HEK293 (cell line): ENCODE measurements around the gene LAMA4.

Experiments
- CTCF ChIA-PET: fragments of 350-600 bp; formaldehyde crosslinking; extraction: SDS; loops from one replicate; lab custom pipeline; 2021; ENCODE audit warnings: antibody characterized with exemption; lab: Yijun Ruan, JAX
- POLR2A ChIA-PET: fragments of 300-600 bp; formaldehyde crosslinking; extraction: SDS; loops from one replicate; lab custom pipeline; 2020; ENCODE audit warnings: antibody characterized with exemption, inconsistent platforms; lab: Yijun Ruan, JAX
- H3K27ac ChIP-seq: fragments of 200-500 bp; sonication (Bioruptor generic); 2 replicates; pipeline ENCODE4 v1.5.1; 2014; ENCODE audit warnings: low read depth, low read length, control low read depth, inconsistent platforms; ENCODE audit errors: extremely low read depth
- H3K36me3 ChIP-seq, 2 experiments: fragments of 200-500 bp in 1 of 2; sonication (Bioruptor generic) in 1 of 2; 1 replicate in 1 of 2; 2 replicates in 1 of 2; pipeline ENCODE4 v1.5.1; 2014 to 2017; ENCODE audit warnings: inconsistent platforms in 2 of 2, low read length in 2 of 2; ENCODE audit not compliant: control insufficient read depth in 2 of 2, insufficient read depth in 1 of 2
- H3K4me1 ChIP-seq: fragments of 200-500 bp; sonication (Bioruptor generic); 2 replicates; pipeline ENCODE4 v1.5.1; 2014; ENCODE audit warnings: mild to moderate bottlenecking, low read length, inconsistent platforms; ENCODE audit not compliant: control insufficient read depth, insufficient read depth
- H3K4me3 ChIP-seq: 2 replicates; pipeline ENCODE4 v1.5.1; 2011; ENCODE audit warnings: low read depth, mild to moderate bottlenecking, control low read depth, low read length, moderate library complexity
- H3K9me3 ChIP-seq: fragments of 200-500 bp; sonication (Bioruptor generic); 2 replicates; pipeline ENCODE4 v1.5.1; 2014; ENCODE audit warnings: low read depth, low read length, inconsistent platforms; ENCODE audit not compliant: control insufficient read depth, insufficient read depth
- BCL11A ChIP-seq: fragments of 450-650 bp; formaldehyde crosslinking; IDR thresholded peaks from 2 replicates; pipeline ENCODE4 v1.5.1; 2016; ENCODE audit warnings: low read depth, missing biosample characterization, missing genetic modification characterization
- ELK4 ChIP-seq: IDR thresholded peaks from 2 replicates; pipeline ENCODE4 v1.6.1; 2011; ENCODE audit warnings: mild to moderate bottlenecking, low read depth, low read length, borderline replicate concordance
- GLIS2 ChIP-seq: fragments of 450-650 bp; formaldehyde crosslinking; IDR thresholded peaks from 2 replicates; pipeline ENCODE4 v1.5.1; 2016; ENCODE audit warnings: missing biosample characterization, missing genetic modification characterization
- MZF1 ChIP-seq: fragments of 450-650 bp; formaldehyde crosslinking; IDR thresholded peaks from 2 replicates; pipeline ENCODE4 v1.5.1; 2017; ENCODE audit warnings: missing biosample characterization, missing genetic modification characterization, borderline replicate concordance
- OVOL3 ChIP-seq: fragments of 450-650 bp; formaldehyde crosslinking; IDR thresholded peaks from 2 replicates; pipeline ENCODE4 v1.5.1; 2016; ENCODE audit warnings: missing biosample characterization, missing genetic modification characterization
- PBX3 ChIP-seq: sonication (generic); formaldehyde crosslinking; IDR thresholded peaks from 2 replicates; pipeline ENCODE4 v1.8.1; 2022; ENCODE audit warnings: mild to moderate bottlenecking, moderate library complexity, missing genetic modification reagents
- YY2 ChIP-seq: fragments of 450-650 bp; formaldehyde crosslinking; IDR thresholded peaks from 2 replicates; pipeline ENCODE4 v1.5.1; 2016; ENCODE audit warnings: missing biosample characterization, missing genetic modification characterization
- ZBTB17 ChIP-seq: fragments of 450-650 bp; formaldehyde crosslinking; IDR thresholded peaks from 2 replicates; pipeline ENCODE4 v1.5.1; 2016; ENCODE audit warnings: missing biosample characterization, missing genetic modification characterization
- ZBTB44 ChIP-seq: fragments of 450-650 bp; IDR thresholded peaks from 2 replicates; pipeline ENCODE4 v1.5.1; 2018; ENCODE audit warnings: missing biosample characterization, mild to moderate bottlenecking, missing genetic modification characterization
- ZBTB48 ChIP-seq: fragments of 450-650 bp; formaldehyde crosslinking; IDR thresholded peaks from 2 replicates; pipeline ENCODE4 v1.5.1; 2016; ENCODE audit warnings: missing biosample characterization, missing genetic modification characterization
- ZFHX2 ChIP-seq: fragments of 450-650 bp; formaldehyde crosslinking; conservative IDR thresholded peaks from 2 replicates; pipeline ENCODE4 v1.5.1; 2016; ENCODE audit warnings: missing biosample characterization, missing genetic modification characterization
- ZNF114 ChIP-seq: fragments of 450-650 bp; formaldehyde crosslinking; IDR thresholded peaks from 2 replicates; pipeline ENCODE4 v1.5.0; 2017; ENCODE audit warnings: missing biosample characterization, missing genetic modification characterization
- ZNF138 ChIP-seq: fragments of 450-650 bp; formaldehyde crosslinking; IDR thresholded peaks from 2 replicates; pipeline ENCODE4 v1.5.1; 2016; ENCODE audit warnings: missing biosample characterization, missing genetic modification characterization, borderline replicate concordance
- ZNF184 ChIP-seq: fragments of 450-650 bp; IDR thresholded peaks from 2 replicates; pipeline ENCODE4 v1.5.1; 2018; ENCODE audit warnings: missing biosample characterization, mild to moderate bottlenecking, missing genetic modification characterization
- ZNF202 ChIP-seq: fragments of 450-650 bp; formaldehyde crosslinking; IDR thresholded peaks from 2 replicates; pipeline ENCODE4 v1.5.1; 2016; ENCODE audit warnings: missing biosample characterization, missing genetic modification characterization, borderline replicate concordance
- ZNF350 ChIP-seq: fragments of 450-650 bp; formaldehyde crosslinking; IDR thresholded peaks from 2 replicates; pipeline ENCODE4 v1.5.0; 2017; ENCODE audit warnings: missing biosample characterization, mild to moderate bottlenecking, missing genetic modification characterization
- ZNF398 ChIP-seq: fragments of 450-650 bp; formaldehyde crosslinking; IDR thresholded peaks from 2 replicates; pipeline ENCODE4 v1.5.1; 2017; ENCODE audit warnings: missing biosample characterization, missing genetic modification characterization
- ZNF654 ChIP-seq: fragments of 450-650 bp; formaldehyde crosslinking; IDR thresholded peaks from 2 replicates; pipeline ENCODE4 v1.5.1; 2016; ENCODE audit warnings: low read depth, missing biosample characterization, missing genetic modification characterization
- ZNF76 ChIP-seq: fragments of 450-650 bp; formaldehyde crosslinking; IDR thresholded peaks from 2 replicates; pipeline ENCODE4; 2016; ENCODE audit warnings: low read depth, missing biosample characterization, missing genetic modification characterization, borderline replicate concordance
- ZNF791 ChIP-seq: fragments of 450-650 bp; formaldehyde crosslinking; IDR thresholded peaks from 2 replicates; pipeline ENCODE4 v1.5.1; 2016; ENCODE audit warnings: missing biosample characterization, missing genetic modification characterization
- TF ChIP-seq, protein P1 (sequence below): fragments of 450-650 bp; formaldehyde crosslinking; IDR thresholded peaks from 2 replicates; pipeline ENCODE4 v1.5.1; 2016; ENCODE audit warnings: missing biosample characterization, missing genetic modification characterization
- TF ChIP-seq, protein P2 (sequence below): fragments of 450-650 bp; formaldehyde crosslinking; IDR thresholded peaks from 2 replicates; pipeline ENCODE4 v1.5.1; 2016; ENCODE audit warnings: missing biosample characterization, missing genetic modification characterization
- TF ChIP-seq, protein P3 (sequence below): fragments of 450-650 bp; formaldehyde crosslinking; IDR thresholded peaks from 2 replicates; pipeline ENCODE4 v1.5.1; 2017; ENCODE audit warnings: missing biosample characterization, missing genetic modification characterization

The LAMA4 gene

GRCh38 chr6:112269979-112270566, 15.7 kb upstream of the LAMA4 start:
- Histone ChIP-seq H3K27ac (no peak overlapping the region), H3K36me3 (no peaks in the 10 kb centered on the region), H3K4me3 (no peak overlapping the region), H3K9me3 (no peaks in the 10 kb centered on the region), H3K4me1 (no peaks in the 10 kb centered on the region)
- POLR2A ChIA-PET, result interaction anchor here (0.6 to 2.9 kb wide), 2 partner anchors 15 to 16 kb away, joined by 4 to 16 read pairs; partner anchors contain the start of gene LAMA4
- CTCF ChIA-PET, result interaction anchor here (0.6 to 5.6 kb wide), 26 partner anchors 8 to 1880 kb away, joined by 3 to 58 read pairs (median 4); partner anchors contain the start of genes FAM229B, LAMA4 and TUBE1
- TF ChIP-seq, protein P1, sequence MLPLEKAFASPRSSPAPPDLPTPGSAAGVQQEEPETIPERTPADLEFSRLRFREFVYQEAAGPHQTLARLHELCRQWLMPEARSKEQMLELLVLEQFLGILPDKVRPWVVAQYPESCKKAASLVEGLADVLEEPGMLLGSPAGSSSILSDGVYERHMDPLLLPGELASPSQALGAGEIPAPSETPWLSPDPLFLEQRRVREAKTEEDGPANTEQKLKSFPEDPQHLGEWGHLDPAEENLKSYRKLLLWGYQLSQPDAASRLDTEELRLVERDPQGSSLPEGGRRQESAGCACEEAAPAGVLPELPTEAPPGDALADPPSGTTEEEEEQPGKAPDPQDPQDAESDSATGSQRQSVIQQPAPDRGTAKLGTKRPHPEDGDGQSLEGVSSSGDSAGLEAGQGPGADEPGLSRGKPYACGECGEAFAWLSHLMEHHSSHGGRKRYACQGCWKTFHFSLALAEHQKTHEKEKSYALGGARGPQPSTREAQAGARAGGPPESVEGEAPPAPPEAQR, result no peak
- no peak for TF ChIP-seq ZNF76
- no peak for TF ChIP-seq ZFHX2
- TF ChIP-seq ELK4, result no peak
- no peak for TF ChIP-seq ZNF350
- no peak for TF ChIP-seq ZNF184 (tag by site-specific recombination)
- TF ChIP-seq YY2 (tag by site-specific recombination), result no peak
- TF ChIP-seq MZF1 (tag by site-specific recombination), result no peak
- no peak for TF ChIP-seq ZBTB48 (tag by site-specific recombination)
- TF ChIP-seq ZNF114, result no peak
- TF ChIP-seq OVOL3 (tag by site-specific recombination), result no peak
- TF ChIP-seq ZNF398 (tag by site-specific recombination), result no peak
- TF ChIP-seq GLIS2 (tag by site-specific recombination), result no peak

DNA sequence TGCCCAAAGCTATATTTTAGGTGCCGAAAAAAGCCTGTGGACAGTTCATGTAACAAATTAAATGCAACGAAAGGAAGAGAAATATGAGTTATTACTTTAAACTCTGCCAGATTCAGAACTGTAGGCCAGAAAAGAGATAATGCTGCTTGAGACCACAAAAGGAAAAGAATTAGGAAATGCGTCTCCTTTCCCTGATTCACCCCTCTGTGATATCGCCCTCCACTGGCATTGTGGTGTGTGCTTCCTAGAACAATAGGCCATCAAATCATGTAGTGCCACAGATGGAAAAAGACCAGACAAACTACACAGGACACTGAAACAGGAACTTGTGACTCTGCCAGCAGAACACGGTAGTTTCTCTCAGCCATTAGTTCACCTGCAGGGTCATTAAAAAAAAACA, 14.7 kb upstream of the LAMA4 start:
- Histone ChIP-seq H3K4me3 (no peak overlapping the region), H3K27ac (no peak overlapping the region), H3K4me1 (no peaks in the 10 kb centered on the region), H3K9me3 (no peaks in the 10 kb centered on the region), H3K36me3 (no peaks in the 10 kb centered on the region)
- ChIA-PET POLR2A (interaction anchor here (2.9 kb wide), 1 partner anchor 15 kb away, joined by 16 read pairs; the partner anchor contains the start of gene LAMA4), CTCF (interaction anchor here (0.6 to 5.6 kb wide), 35 partner anchors 7 to 442 kb away, joined by 3 to 58 read pairs (median 4); partner anchors contain the start of genes FAM229B, LAMA4 and TUBE1)
- TF ChIP-seq, protein P2, sequence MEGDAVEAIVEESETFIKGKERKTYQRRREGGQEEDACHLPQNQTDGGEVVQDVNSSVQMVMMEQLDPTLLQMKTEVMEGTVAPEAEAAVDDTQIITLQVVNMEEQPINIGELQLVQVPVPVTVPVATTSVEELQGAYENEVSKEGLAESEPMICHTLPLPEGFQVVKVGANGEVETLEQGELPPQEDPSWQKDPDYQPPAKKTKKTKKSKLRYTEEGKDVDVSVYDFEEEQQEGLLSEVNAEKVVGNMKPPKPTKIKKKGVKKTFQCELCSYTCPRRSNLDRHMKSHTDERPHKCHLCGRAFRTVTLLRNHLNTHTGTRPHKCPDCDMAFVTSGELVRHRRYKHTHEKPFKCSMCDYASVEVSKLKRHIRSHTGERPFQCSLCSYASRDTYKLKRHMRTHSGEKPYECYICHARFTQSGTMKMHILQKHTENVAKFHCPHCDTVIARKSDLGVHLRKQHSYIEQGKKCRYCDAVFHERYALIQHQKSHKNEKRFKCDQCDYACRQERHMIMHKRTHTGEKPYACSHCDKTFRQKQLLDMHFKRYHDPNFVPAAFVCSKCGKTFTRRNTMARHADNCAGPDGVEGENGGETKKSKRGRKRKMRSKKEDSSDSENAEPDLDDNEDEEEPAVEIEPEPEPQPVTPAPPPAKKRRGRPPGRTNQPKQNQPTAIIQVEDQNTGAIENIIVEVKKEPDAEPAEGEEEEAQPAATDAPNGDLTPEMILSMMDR (tag by site-specific recombination), result peak; percentile 33; the same call in 1 of the 2 replicates
- peak; percentile 21; the same call in 1 of the 2 replicates for TF ChIP-seq ZBTB17 (tag by site-specific recombination)
- TF ChIP-seq, protein P3, sequence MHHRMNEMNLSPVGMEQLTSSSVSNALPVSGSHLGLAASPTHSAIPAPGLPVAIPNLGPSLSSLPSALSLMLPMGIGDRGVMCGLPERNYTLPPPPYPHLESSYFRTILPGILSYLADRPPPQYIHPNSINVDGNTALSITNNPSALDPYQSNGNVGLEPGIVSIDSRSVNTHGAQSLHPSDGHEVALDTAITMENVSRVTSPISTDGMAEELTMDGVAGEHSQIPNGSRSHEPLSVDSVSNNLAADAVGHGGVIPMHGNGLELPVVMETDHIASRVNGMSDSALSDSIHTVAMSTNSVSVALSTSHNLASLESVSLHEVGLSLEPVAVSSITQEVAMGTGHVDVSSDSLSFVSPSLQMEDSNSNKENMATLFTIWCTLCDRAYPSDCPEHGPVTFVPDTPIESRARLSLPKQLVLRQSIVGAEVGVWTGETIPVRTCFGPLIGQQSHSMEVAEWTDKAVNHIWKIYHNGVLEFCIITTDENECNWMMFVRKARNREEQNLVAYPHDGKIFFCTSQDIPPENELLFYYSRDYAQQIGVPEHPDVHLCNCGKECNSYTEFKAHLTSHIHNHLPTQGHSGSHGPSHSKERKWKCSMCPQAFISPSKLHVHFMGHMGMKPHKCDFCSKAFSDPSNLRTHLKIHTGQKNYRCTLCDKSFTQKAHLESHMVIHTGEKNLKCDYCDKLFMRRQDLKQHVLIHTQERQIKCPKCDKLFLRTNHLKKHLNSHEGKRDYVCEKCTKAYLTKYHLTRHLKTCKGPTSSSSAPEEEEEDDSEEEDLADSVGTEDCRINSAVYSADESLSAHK, result no peak
- TF ChIP-seq ZNF791 (tag by site-specific recombination), result no peak
- no peak for TF ChIP-seq ZNF114
- 0 out of 2 replicates have a peak, but pooled peaks have one; percentile 37 for TF ChIP-seq ZBTB44 (tag by site-specific recombination)
- no peak for TF ChIP-seq PBX3
- peak; percentile 45 for TF ChIP-seq ZNF654 (tag by site-specific recombination)
- TF ChIP-seq BCL11A (tag by site-specific recombination), result no peak
- no peak for TF ChIP-seq ZNF202
- TF ChIP-seq ZNF138 (tag by site-specific recombination), result no peak
